ENCODE data around the gene PNN. TPM values are rescaled to one million over a fixed set of nuclear protein-coding genes. Genes with fewer than 3 reads are reported as not detected.
"Not testable (repeated sequence)": the region's sequence is repeated elsewhere in the genome, so short reads cannot be mapped to it uniquely, and the experiment has no call there.

PNN gene
- total RNA-seq, 1 experiment from 2014 or later, result 93.5 TPM

- TF ChIP-seq CTCF (IDR thresholded peaks at IDR 0.05; ENCODE audit: unreplicated experiment), result no peak
- CTCF ChIA-PET, result no interaction called here
- DNase-seq, result no peak
- Mint-ChIP-seq H3K9me3 (ENCODE audit: low read depth, unreplicated experiment) (no peaks in the 10 kb centered on the region), H3K4me3 (ENCODE audit: low read depth, unreplicated experiment) (no peak overlapping the region), H3K4me1 (ENCODE audit: low read depth, unreplicated experiment) (peaks cover 22% of the 10 kb centered on the region), H3K36me3 (ENCODE audit: insufficient read depth, unreplicated experiment) (peaks cover 12% of the 10 kb centered on the region), H3K27me3 (ENCODE audit: unreplicated experiment) (no peaks in the 10 kb centered on the region), H3K27ac (ENCODE audit: unreplicated experiment) (no peak overlapping the region)
- no TSS peak for BruUV-seq (replicated peaks)
- intact Hi-C loops (cut with micrococcal nuclease; ENCODE audit: unreplicated experiment), result no loop called here
Measured at GRCh38 chr14:39229222-39229543, 54.1 kb downstream of the PNN start.

- TF ChIP-seq CTCF (IDR thresholded peaks at IDR 0.05; ENCODE audit: unreplicated experiment), result no peak
- Mint-ChIP-seq H3K4me3 (ENCODE audit: low read depth, unreplicated experiment) (no peak overlapping the region), H3K36me3 (ENCODE audit: insufficient read depth, unreplicated experiment) (peaks cover 14% of the 10 kb centered on the region), H3K27me3 (ENCODE audit: unreplicated experiment) (no peaks in the 10 kb centered on the region), H3K27ac (ENCODE audit: unreplicated experiment) (no peak overlapping the region), H3K9me3 (ENCODE audit: low read depth, unreplicated experiment) (no peaks in the 10 kb centered on the region), H3K4me1 (ENCODE audit: low read depth, unreplicated experiment) (peaks cover 22% of the 10 kb centered on the region)
- DNase-seq, result no peak
- intact Hi-C loops (cut with micrococcal nuclease; ENCODE audit: unreplicated experiment), result loop anchor here (2.0 to 5.0 kb wide), 3 partner anchors 78 to 197 kb away; partner anchors contain the start of gene GEMIN2
- no TSS peak for BruUV-seq (replicated peaks)
- CTCF ChIA-PET, result no interaction called here
Measured at GRCh38 chr14:39229601-39230110, 54.6 kb downstream of the PNN start.

- intact Hi-C loops (cut with micrococcal nuclease; ENCODE audit: unreplicated experiment), result loop anchor here (1.0 to 5.0 kb wide), 4 partner anchors 77 to 196 kb away; partner anchors contain the start of gene GEMIN2
Measured at GRCh38 chr14:39230416-39231035, 55.5 kb downstream of the PNN start.

GRCh38 chr14:39231751-39232553 lies 56.9 kb downstream of the PNN start:
- intact Hi-C loops (cut with micrococcal nuclease; ENCODE audit: unreplicated experiment), result loop anchor here (1.0 to 5.0 kb wide), 5 partner anchors 33 to 195 kb away; partner anchors contain the start of gene GEMIN2
- H3K27ac Mint-ChIP-seq (ENCODE audit: unreplicated experiment); BruUV-seq (replicated peaks); H3K9me3 Mint-ChIP-seq (ENCODE audit: low read depth, unreplicated experiment); H3K4me3 Mint-ChIP-seq (ENCODE audit: low read depth, unreplicated experiment); H3K27me3 Mint-ChIP-seq (ENCODE audit: unreplicated experiment): not testable (repeated sequence)
- CTCF ChIA-PET, result interaction anchor here (0.7 to 1.8 kb wide), 5 partner anchors 29 to 195 kb away, joined by 3 to 11 read pairs (median 5); no protein-coding TSS in a partner anchor
- H3K4me1 Mint-ChIP-seq (ENCODE audit: low read depth, unreplicated experiment), result peaks cover 34% of the 10 kb centered on the region
- DNase-seq, result peak; percentile 53
- peaks cover 14% of the 10 kb centered on the region for H3K36me3 Mint-ChIP-seq (ENCODE audit: insufficient read depth, unreplicated experiment)

More at GRCh38 chr14:39230416-39231035, 55.5 kb downstream of the PNN start:
- CTCF ChIA-PET, result interaction anchor here (0.5 to 0.7 kb wide), 2 partner anchors 33 to 169 kb away, joined by 3 to 4 read pairs; no protein-coding TSS in a partner anchor
- Mint-ChIP-seq H3K36me3 (ENCODE audit: insufficient read depth, unreplicated experiment) (peaks cover 14% of the 10 kb centered on the region), H3K27ac (ENCODE audit: unreplicated experiment) (no peak overlapping the region), H3K9me3 (ENCODE audit: low read depth, unreplicated experiment) (no peaks in the 10 kb centered on the region), H3K4me3 (ENCODE audit: low read depth, unreplicated experiment) (no peak overlapping the region), H3K4me1 (ENCODE audit: low read depth, unreplicated experiment) (peaks cover 23% of the 10 kb centered on the region), H3K27me3 (ENCODE audit: unreplicated experiment) (no peaks in the 10 kb centered on the region)
- DNase-seq, result no peak
- no peak for TF ChIP-seq CTCF (IDR thresholded peaks at IDR 0.05; ENCODE audit: unreplicated experiment)
- BruUV-seq (replicated peaks), result no TSS peak

Other genes starting within 250 kb of the PNN start
- gene SEC23A, start 72.0 kb upstream of the PNN start, total RNA-seq (2022), result 37.5 and 48.0 TPM in 2 replicates
- 15.5 and 20.1 TPM in 2 replicates for gene GEMIN2, start 60.9 kb upstream of the PNN start, total RNA-seq (2022)
- 19.0 and 19.8 TPM in 2 replicates for gene TRAPPC6B, start 4.9 kb upstream of the PNN start, total RNA-seq (2022)
- gene MIA2, start 58.7 kb downstream of the PNN start, total RNA-seq (2022), result 49.1 and 52.8 TPM in 2 replicates

All from Calu3 (cell line).